WTC11 (cell line): ENCODE data around the gene CARD14. TPM values are rescaled to one million over a fixed set of nuclear protein-coding genes. Genes with fewer than 3 reads are reported as not detected.

Experiments used
- ATAC-seq: fragments of 200-7000 bp; cut with Tn5 transposase; 2 replicates; pipeline ENCODE4 v1.10.0; 2021; ENCODE audit warnings: mild to moderate bottlenecking, moderate library complexity
- CTCF ChIA-PET: fragments of 300-600 bp; sonication (Branson Sonifier 250); formaldehyde crosslinking; loops from one replicate; lab custom pipeline; 2021; ENCODE audit warnings: antibody characterized with exemption; lab: Charles Lee
- POLR2A ChIA-PET: fragments of 350-600 bp; sonication (Branson Sonifier 250); formaldehyde crosslinking; loops from one replicate; lab custom pipeline; 2021; ENCODE audit warnings: antibody characterized with exemption; lab: Charles Lee
- DNase-seq: peaks from one replicate; pipeline ENCODE4 v3.0.0; 2021; ENCODE audit warnings: low spot score
- H3K27ac Mint-ChIP-seq: 2 replicates; pipeline ENCODE4 v1.8.0; 2021; ENCODE audit warnings: mixed read lengths
- H3K27me3 Mint-ChIP-seq: 2 replicates; pipeline ENCODE4 v1.8.0; 2021; ENCODE audit warnings: low read depth, mild to moderate bottlenecking, moderate library complexity, mixed read lengths
- H3K36me3 Mint-ChIP-seq: 2 replicates; pipeline ENCODE4 v1.8.0; 2021; ENCODE audit warnings: mixed read lengths
- H3K4me1 Mint-ChIP-seq: 2 replicates; pipeline ENCODE4 v1.8.0; 2022; ENCODE audit warnings: mixed read lengths
- H3K4me3 Mint-ChIP-seq: 2 replicates; pipeline ENCODE4 v1.8.0; 2021; ENCODE audit warnings: mild to moderate bottlenecking, moderate library complexity, mixed read lengths
- H3K9me3 Mint-ChIP-seq: 2 replicates; pipeline ENCODE4 v1.8.0; 2021; ENCODE audit warnings: mixed read lengths
- CREB1 ChIP-seq: sonication (generic); formaldehyde crosslinking; IDR thresholded peaks from 2 replicates; pipeline ENCODE4 v1.8.0; 2023; ENCODE audit warnings: mild to moderate bottlenecking, missing genetic modification reagents
- GTF2I ChIP-seq: fragments of 250-450 bp; sonication (Bioruptor Pico); conservative IDR thresholded peaks from 2 replicates; pipeline ENCODE4 v1.4.0; 2021; ENCODE audit warnings: mild to moderate bottlenecking
- MXD4 ChIP-seq: fragments of 250-450 bp; sonication (Bioruptor Pico); IDR thresholded peaks from 2 replicates; pipeline ENCODE4 v1.8.0; 2021; ENCODE audit warnings: mild to moderate bottlenecking, moderate library complexity, borderline replicate concordance
- NR1H2 ChIP-seq: sonication (generic); formaldehyde crosslinking; IDR thresholded peaks from 2 replicates; pipeline ENCODE4 v1.9.0; 2021; ENCODE audit warnings: mild to moderate bottlenecking, moderate library complexity, missing genetic modification reagents
- SMAD3 ChIP-seq: sonication (generic); formaldehyde crosslinking; IDR thresholded peaks from 2 replicates; pipeline ENCODE4 v1.8.0; 2022; ENCODE audit warnings: missing genetic modification reagents, mild to moderate bottlenecking, borderline replicate concordance
- SMAD4 ChIP-seq: sonication (generic); formaldehyde crosslinking; IDR thresholded peaks from 2 replicates; pipeline ENCODE4 v1.8.0; 2022; ENCODE audit warnings: mild to moderate bottlenecking, missing genetic modification reagents
- ZNF219 ChIP-seq: sonication (generic); formaldehyde crosslinking; IDR thresholded peaks from 2 replicates; pipeline ENCODE4 v1.8.0; 2023; ENCODE audit warnings: missing genetic modification reagents, mild to moderate bottlenecking, borderline replicate concordance
- total RNA-seq: library from RNA; stranded (reverse); gene quantifications from 3 replicates; pipeline ENCODE4 v1.2.3, GENCODE V29; 2021
- TF ChIP-seq, protein P1 (sequence below): sonication (generic); formaldehyde crosslinking; IDR thresholded peaks from 2 replicates; pipeline ENCODE4 v1.8.0; 2022; ENCODE audit warnings: mild to moderate bottlenecking, missing genetic modification reagents
- TF ChIP-seq, protein P2 (sequence below): sonication (generic); formaldehyde crosslinking; IDR thresholded peaks from 2 replicates; pipeline ENCODE4 v1.8.1; 2023; ENCODE audit warnings: mild to moderate bottlenecking, missing genetic modification reagents, moderate library complexity
- TF ChIP-seq, protein P3 (sequence below): sonication (generic); formaldehyde crosslinking; IDR thresholded peaks from 2 replicates; pipeline ENCODE4 v1.8.1; 2022; ENCODE audit warnings: low read depth, mild to moderate bottlenecking, moderate library complexity, missing genetic modification reagents, borderline replicate concordance
- TF ChIP-seq, protein P4 (sequence below): sonication (generic); formaldehyde crosslinking; IDR thresholded peaks from 2 replicates; pipeline ENCODE4 v1.8.1; 2022; ENCODE audit warnings: mild to moderate bottlenecking, moderate library complexity, missing genetic modification reagents
- TF ChIP-seq, protein P5 (sequence below): sonication (generic); formaldehyde crosslinking; IDR thresholded peaks from 2 replicates; pipeline ENCODE4 v1.8.1; 2023; ENCODE audit warnings: mild to moderate bottlenecking, missing genetic modification reagents
- TF ChIP-seq, protein P6 (sequence below): fragments of 250-450 bp; sonication (Bioruptor Pico); IDR thresholded peaks from 2 replicates; pipeline ENCODE4 v2.1.2; 2022; ENCODE audit warnings: mild to moderate bottlenecking, moderate library complexity
- TF ChIP-seq, protein P7 (sequence below): sonication (generic); formaldehyde crosslinking; IDR thresholded peaks from 2 replicates; pipeline ENCODE4 v1.8.0; 2022; ENCODE audit warnings: missing genetic modification reagents
- TF ChIP-seq, protein P8 (sequence below): sonication (generic); formaldehyde crosslinking; IDR thresholded peaks from 2 replicates; pipeline ENCODE4 v1.8.0; 2022; ENCODE audit warnings: mild to moderate bottlenecking, missing genetic modification reagents
- TF ChIP-seq, protein P9 (sequence below): sonication (generic); formaldehyde crosslinking; IDR thresholded peaks from 2 replicates; pipeline ENCODE4 v1.8.0; 2023; ENCODE audit warnings: mild to moderate bottlenecking, missing genetic modification reagents

Gene CARD14
- total RNA-seq, 1 experiment from 2014 or later = 0.83 TPM

DNA sequence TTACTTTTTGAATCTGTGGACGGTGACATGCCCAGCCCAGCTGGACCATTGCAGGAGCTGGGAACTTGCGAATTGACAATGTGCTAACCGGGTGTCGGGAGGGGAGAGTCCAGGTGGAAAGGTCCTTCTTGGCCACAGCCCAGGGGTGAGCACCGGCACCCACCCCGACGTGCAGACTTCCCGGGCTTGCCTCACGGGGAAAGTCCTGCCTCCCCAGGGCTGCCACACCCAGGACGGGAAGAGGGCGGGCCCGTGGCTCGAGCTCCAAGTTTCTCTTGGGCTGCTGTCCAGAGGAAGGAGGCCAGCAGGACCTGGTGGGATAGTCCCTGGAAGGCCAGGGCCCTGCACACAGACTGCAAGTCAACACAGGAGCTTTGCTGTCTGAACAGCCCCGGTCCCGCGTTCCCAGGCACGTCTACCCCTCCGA lies 17.7 kb downstream of the CARD14 start:
- no peak for DNase-seq
- Mint-ChIP-seq H3K27ac (no peak overlapping the region), H3K4me1 (no peaks in the 10 kb centered on the region), H3K4me3 (no peak overlapping the region), H3K36me3 (no peaks in the 10 kb centered on the region), H3K9me3 (no peaks in the 10 kb centered on the region), H3K27me3 (no peaks in the 10 kb centered on the region)
- ChIA-PET POLR2A (no interaction called here), CTCF (interaction anchor here (1.0 to 1.4 kb wide), 2 partner anchors 9 kb away, joined by 4 to 5 read pairs; no protein-coding TSS in a partner anchor)
- TF ChIP-seq GTF2I (CRISPR knock-in tag) (no peak), MXD4 (no peak), NR1H2 (CRISPR knock-in tag) (no peak), SMAD4 (CRISPR knock-in tag) (no peak), SMAD3 (CRISPR knock-in tag) (no peak), ZNF219 (CRISPR knock-in tag) (no peak), CREB1 (CRISPR knock-in tag) (no peak)
- TF ChIP-seq, protein P1, sequence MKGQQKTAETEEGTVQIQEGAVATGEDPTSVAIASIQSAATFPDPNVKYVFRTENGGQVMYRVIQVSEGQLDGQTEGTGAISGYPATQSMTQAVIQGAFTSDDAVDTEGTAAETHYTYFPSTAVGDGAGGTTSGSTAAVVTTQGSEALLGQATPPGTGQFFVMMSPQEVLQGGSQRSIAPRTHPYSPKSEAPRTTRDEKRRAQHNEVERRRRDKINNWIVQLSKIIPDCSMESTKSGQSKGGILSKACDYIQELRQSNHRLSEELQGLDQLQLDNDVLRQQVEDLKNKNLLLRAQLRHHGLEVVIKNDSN (CRISPR knock-in tag) = no peak
- TF ChIP-seq, protein P2, sequence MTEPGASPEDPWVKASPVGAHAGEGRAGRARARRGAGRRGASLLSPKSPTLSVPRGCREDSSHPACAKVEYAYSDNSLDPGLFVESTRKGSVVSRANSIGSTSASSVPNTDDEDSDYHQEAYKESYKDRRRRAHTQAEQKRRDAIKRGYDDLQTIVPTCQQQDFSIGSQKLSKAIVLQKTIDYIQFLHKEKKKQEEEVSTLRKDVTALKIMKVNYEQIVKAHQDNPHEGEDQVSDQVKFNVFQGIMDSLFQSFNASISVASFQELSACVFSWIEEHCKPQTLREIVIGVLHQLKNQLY (CRISPR knock-in tag) = no peak
- TF ChIP-seq, protein P3, sequence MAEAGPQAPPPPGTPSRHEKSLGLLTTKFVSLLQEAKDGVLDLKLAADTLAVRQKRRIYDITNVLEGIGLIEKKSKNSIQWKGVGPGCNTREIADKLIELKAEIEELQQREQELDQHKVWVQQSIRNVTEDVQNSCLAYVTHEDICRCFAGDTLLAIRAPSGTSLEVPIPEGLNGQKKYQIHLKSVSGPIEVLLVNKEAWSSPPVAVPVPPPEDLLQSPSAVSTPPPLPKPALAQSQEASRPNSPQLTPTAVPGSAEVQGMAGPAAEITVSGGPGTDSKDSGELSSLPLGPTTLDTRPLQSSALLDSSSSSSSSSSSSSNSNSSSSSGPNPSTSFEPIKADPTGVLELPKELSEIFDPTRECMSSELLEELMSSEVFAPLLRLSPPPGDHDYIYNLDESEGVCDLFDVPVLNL (CRISPR knock-in tag) = no peak
- TF ChIP-seq, protein P4, sequence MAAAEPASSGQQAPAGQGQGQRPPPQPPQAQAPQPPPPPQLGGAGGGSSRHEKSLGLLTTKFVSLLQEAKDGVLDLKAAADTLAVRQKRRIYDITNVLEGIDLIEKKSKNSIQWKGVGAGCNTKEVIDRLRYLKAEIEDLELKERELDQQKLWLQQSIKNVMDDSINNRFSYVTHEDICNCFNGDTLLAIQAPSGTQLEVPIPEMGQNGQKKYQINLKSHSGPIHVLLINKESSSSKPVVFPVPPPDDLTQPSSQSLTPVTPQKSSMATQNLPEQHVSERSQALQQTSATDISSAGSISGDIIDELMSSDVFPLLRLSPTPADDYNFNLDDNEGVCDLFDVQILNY (CRISPR knock-in tag) = no peak
- TF ChIP-seq, protein P5, sequence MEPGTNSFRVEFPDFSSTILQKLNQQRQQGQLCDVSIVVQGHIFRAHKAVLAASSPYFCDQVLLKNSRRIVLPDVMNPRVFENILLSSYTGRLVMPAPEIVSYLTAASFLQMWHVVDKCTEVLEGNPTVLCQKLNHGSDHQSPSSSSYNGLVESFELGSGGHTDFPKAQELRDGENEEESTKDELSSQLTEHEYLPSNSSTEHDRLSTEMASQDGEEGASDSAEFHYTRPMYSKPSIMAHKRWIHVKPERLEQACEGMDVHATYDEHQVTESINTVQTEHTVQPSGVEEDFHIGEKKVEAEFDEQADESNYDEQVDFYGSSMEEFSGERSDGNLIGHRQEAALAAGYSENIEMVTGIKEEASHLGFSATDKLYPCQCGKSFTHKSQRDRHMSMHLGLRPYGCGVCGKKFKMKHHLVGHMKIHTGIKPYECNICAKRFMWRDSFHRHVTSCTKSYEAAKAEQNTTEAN (CRISPR knock-in tag) = no peak
- TF ChIP-seq, protein P6, sequence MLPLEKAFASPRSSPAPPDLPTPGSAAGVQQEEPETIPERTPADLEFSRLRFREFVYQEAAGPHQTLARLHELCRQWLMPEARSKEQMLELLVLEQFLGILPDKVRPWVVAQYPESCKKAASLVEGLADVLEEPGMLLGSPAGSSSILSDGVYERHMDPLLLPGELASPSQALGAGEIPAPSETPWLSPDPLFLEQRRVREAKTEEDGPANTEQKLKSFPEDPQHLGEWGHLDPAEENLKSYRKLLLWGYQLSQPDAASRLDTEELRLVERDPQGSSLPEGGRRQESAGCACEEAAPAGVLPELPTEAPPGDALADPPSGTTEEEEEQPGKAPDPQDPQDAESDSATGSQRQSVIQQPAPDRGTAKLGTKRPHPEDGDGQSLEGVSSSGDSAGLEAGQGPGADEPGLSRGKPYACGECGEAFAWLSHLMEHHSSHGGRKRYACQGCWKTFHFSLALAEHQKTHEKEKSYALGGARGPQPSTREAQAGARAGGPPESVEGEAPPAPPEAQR = no peak
- TF ChIP-seq, protein P7, sequence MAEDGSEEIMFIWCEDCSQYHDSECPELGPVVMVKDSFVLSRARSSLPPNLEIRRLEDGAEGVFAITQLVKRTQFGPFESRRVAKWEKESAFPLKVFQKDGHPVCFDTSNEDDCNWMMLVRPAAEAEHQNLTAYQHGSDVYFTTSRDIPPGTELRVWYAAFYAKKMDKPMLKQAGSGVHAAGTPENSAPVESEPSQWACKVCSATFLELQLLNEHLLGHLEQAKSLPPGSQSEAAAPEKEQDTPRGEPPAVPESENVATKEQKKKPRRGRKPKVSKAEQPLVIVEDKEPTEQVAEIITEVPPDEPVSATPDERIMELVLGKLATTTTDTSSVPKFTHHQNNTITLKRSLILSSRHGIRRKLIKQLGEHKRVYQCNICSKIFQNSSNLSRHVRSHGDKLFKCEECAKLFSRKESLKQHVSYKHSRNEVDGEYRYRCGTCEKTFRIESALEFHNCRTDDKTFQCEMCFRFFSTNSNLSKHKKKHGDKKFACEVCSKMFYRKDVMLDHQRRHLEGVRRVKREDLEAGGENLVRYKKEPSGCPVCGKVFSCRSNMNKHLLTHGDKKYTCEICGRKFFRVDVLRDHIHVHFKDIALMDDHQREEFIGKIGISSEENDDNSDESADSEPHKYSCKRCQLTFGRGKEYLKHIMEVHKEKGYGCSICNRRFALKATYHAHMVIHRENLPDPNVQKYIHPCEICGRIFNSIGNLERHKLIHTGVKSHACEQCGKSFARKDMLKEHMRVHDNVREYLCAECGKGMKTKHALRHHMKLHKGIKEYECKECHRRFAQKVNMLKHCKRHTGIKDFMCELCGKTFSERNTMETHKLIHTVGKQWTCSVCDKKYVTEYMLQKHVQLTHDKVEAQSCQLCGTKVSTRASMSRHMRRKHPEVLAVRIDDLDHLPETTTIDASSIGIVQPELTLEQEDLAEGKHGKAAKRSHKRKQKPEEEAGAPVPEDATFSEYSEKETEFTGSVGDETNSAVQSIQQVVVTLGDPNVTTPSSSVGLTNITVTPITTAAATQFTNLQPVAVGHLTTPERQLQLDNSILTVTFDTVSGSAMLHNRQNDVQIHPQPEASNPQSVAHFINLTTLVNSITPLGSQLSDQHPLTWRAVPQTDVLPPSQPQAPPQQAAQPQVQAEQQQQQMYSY (CRISPR knock-in tag) = no peak
- TF ChIP-seq, protein P8, sequence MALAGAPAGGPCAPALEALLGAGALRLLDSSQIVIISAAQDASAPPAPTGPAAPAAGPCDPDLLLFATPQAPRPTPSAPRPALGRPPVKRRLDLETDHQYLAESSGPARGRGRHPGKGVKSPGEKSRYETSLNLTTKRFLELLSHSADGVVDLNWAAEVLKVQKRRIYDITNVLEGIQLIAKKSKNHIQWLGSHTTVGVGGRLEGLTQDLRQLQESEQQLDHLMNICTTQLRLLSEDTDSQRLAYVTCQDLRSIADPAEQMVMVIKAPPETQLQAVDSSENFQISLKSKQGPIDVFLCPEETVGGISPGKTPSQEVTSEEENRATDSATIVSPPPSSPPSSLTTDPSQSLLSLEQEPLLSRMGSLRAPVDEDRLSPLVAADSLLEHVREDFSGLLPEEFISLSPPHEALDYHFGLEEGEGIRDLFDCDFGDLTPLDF (CRISPR knock-in tag) = no peak
- TF ChIP-seq, protein P9, sequence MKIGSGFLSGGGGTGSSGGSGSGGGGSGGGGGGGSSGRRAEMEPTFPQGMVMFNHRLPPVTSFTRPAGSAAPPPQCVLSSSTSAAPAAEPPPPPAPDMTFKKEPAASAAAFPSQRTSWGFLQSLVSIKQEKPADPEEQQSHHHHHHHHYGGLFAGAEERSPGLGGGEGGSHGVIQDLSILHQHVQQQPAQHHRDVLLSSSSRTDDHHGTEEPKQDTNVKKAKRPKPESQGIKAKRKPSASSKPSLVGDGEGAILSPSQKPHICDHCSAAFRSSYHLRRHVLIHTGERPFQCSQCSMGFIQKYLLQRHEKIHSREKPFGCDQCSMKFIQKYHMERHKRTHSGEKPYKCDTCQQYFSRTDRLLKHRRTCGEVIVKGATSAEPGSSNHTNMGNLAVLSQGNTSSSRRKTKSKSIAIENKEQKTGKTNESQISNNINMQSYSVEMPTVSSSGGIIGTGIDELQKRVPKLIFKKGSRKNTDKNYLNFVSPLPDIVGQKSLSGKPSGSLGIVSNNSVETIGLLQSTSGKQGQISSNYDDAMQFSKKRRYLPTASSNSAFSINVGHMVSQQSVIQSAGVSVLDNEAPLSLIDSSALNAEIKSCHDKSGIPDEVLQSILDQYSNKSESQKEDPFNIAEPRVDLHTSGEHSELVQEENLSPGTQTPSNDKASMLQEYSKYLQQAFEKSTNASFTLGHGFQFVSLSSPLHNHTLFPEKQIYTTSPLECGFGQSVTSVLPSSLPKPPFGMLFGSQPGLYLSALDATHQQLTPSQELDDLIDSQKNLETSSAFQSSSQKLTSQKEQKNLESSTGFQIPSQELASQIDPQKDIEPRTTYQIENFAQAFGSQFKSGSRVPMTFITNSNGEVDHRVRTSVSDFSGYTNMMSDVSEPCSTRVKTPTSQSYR (CRISPR knock-in tag) = no peak
- no peak for ATAC-seq
